Retinal pigment epithelial cell (primary cell): Measurements from ENCODE around the gene IL24.
A peak's percentile ranks its signal among the peaks of the same experiment; 100 is the strongest.

Experiments used
- DNase-seq: peaks from one replicate; pipeline ENCODE4 v3.0.0-alpha.2; 2010; ENCODE audit warnings: low read depth
- H3K4me3 ChIP-seq: 2 replicates; pipeline ENCODE4 v1.5.1; 2011; ENCODE audit warnings: mild to moderate bottlenecking, low read length, control low read depth, moderate library complexity
- CTCF ChIP-seq: conservative IDR thresholded peaks from 2 replicates; pipeline ENCODE4 v1.5.1; 2011; ENCODE audit warnings: low read depth, low read length, control low read depth, inconsistent platforms

IL24 gene

GRCh38 chr1:206856674-206857464 lies 40.4 kb upstream of the IL24 start:
- DNase-seq, result no peak
- H3K4me3 ChIP-seq, result no peak overlapping the region
- peak; percentile 38 for TF ChIP-seq CTCF

- DNase-seq, result no peak
- no peak overlapping the region for H3K4me3 ChIP-seq
These were observed 38.1 kb upstream of the IL24 start for GRCh38 chr1:206859082-206859521.

GRCh38 chr1:206860165-206860564 lies 37.1 kb upstream of the IL24 start:
- TF ChIP-seq CTCF, result no peak
- DNase-seq, result no peak
- no peak overlapping the region for H3K4me3 ChIP-seq

More at GRCh38 chr1:206859082-206859521, 38.1 kb upstream of the IL24 start:
- TF ChIP-seq CTCF, result no peak

GRCh38 chr1:206863266-206863665 lies 34.0 kb upstream of the IL24 start:
- DNase-seq, result no peak
- no peak overlapping the region for H3K4me3 ChIP-seq
- TF ChIP-seq CTCF, result no peak

GRCh38 chr1:206864939-206865671 lies 32.1 kb upstream of the IL24 start, which contains the start of gene IL20:
Gene IL20 (plus strand): TSS chr1:206865623. CDS start chr1:206865853, 230 bp downstream.
- peak; percentile 13 for DNase-seq
- peak; percentile 98 for TF ChIP-seq CTCF
- H3K4me3 ChIP-seq, result no peak within 1 kb of the TSS

GRCh38 chr1:206866062-206866461 lies 31.2 kb upstream of the IL24 start:
- DNase-seq, result no peak
- no peak for TF ChIP-seq CTCF
- H3K4me3 ChIP-seq, result no peak overlapping the region
